Vagina (tissue), 2 donors: Measurements from ENCODE around the gene FER1L5.

ENCODE experiments used
- POLR2A ChIP-seq, 2 donors: fragments of 450-650 bp; IDR thresholded peaks; one replicate each; pipeline ENCODE4 v1.6.1; 2017; ENCODE audit warnings: antibody characterized with exemption in 2 of 2, mild to moderate bottlenecking in 2 of 2, moderate library complexity in 2 of 2
- POLR2AphosphoS5 ChIP-seq, 2 donors: sonication (generic); formaldehyde crosslinking; IDR thresholded peaks; one replicate each; pipeline ENCODE4 v1.9.0; 2017; ENCODE audit warnings: antibody characterized with exemption in 2 of 2, mild to moderate bottlenecking in 2 of 2, low read depth in 1 of 2; ENCODE audit not compliant: insufficient read depth in 1 of 2
- TF ChIP-seq, protein P1 (sequence below), 3 experiments: fragments of 450-650 bp in 2 of 3; fragments of 200-600 bp in 1 of 3; sonication (generic) in 1 of 3; IDR thresholded peaks; one replicate each; pipeline ENCODE4 v1.5.1; 2017 to 2019; ENCODE audit warnings: antibody characterized with exemption in 3 of 3, mild to moderate bottlenecking in 2 of 3, moderate library complexity in 2 of 3

DNA sequence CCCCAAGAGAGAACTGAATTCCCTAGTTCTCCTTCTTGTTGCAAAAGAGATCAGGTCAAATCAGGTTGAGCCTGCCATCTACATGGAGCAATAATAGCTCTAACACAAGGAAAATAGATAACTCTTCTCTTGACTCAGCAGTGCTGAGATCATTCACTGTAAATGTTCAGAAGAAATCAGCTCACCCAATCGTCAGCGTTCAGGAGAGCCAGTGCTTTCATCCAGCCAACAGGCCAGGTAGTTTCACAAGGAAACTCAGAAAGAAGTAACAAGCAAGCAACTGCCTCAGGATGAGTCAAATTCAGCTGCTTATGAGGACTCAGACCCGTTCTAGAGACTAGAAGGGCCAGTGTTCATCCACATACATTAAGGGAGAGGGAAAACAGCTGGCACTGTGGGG is 91.4 kb downstream of the FER1L5 start:
- no peak for TF ChIP-seq POLR2AphosphoS5 (IDR thresholded peaks at IDR 0.05; ENCODE audit: insufficient read depth in 1 of 2, low read depth in 1 of 2)
- TF ChIP-seq, protein P1, sequence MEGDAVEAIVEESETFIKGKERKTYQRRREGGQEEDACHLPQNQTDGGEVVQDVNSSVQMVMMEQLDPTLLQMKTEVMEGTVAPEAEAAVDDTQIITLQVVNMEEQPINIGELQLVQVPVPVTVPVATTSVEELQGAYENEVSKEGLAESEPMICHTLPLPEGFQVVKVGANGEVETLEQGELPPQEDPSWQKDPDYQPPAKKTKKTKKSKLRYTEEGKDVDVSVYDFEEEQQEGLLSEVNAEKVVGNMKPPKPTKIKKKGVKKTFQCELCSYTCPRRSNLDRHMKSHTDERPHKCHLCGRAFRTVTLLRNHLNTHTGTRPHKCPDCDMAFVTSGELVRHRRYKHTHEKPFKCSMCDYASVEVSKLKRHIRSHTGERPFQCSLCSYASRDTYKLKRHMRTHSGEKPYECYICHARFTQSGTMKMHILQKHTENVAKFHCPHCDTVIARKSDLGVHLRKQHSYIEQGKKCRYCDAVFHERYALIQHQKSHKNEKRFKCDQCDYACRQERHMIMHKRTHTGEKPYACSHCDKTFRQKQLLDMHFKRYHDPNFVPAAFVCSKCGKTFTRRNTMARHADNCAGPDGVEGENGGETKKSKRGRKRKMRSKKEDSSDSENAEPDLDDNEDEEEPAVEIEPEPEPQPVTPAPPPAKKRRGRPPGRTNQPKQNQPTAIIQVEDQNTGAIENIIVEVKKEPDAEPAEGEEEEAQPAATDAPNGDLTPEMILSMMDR (IDR thresholded peaks at IDR 0.05): no peak
- no peak for TF ChIP-seq POLR2A (IDR thresholded peaks at IDR 0.05)
